ENCODE measurements around the gene YDJC.
"Not testable (repeated sequence)": the region's sequence is repeated elsewhere in the genome, so short reads cannot be mapped to it uniquely, and the experiment has no call there.

Gene YDJC

DNA sequence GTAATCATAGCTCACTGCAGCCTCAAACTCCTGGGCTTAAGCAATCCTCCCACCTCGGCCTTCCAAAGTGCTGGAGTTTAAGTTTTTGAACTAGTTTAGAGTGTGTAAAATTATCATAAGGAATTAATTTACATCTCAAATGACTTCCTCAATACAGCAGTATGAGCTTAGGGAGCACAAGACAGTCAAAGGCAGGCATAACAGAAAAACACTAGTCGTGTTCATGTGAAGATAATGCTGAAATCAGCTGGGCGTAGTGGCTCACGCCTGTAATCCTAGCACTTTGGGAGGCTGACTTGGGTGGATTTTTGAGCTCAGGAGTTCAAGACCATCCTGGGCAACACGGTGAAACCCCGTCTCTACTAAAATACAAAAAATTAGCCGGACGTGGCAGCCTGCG lies 25.8 kb downstream of the YDJC start:
- no peak for FAIRE-seq

DNA sequence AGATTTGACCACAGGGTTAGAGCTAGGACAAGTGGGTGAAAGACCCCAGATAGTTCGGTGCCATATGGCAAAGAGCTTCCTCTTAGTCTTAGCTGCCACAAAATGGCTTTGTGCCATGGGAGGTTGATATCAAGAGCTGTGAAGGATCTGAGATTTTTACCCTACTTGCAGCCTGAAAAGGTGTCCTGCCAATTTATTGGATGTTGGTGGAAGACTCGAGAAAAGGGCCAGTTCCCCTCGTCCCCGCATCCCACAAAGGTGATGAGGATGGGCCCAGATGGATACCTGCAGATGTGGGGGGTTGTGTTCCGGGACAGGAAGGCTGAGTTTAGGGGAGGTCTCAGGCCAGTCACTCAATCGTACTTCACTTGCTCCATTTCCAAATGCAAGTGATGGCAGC lies 27.2 kb downstream of the YDJC start:
- no peak for FAIRE-seq

DNA sequence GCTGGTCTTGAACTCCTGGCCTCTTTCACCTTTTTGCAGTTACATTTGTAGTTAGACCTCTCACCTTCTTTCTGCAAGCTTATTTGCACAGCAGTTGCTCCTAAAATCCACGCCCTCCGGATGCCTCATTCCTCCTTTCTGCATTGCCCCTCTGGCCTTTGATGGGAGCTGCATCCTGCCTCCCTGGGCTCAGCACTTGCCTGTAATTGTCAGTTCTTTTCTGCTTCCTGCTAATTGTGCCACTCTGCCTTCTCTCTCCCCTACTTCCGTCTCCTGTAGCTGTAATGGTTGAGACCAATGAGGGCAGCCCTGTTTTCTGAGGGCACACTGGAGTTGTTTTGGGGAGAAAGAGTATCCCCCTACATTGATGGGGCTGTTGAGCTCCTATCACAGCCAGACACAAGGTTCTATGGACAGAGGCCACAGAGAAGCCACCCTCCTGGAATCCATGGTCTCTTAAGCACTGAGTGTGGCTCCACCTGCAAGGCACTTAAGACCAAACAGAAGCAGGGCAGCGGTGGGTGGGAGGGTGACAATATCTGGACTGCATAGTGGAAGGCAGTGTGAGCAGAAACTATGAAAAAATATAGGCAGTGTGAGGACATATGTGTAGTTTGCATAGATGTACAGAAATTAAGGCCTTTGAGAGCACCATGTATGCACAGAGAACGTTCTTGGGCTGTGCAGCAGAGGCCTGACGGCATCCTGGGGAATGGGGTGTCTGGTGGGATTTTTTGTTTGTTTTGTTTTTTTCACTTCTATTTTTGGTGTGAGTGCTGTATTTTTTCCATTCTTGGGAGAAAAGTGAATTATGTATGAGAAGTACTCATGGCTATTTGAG lies 30.5 kb downstream of the YDJC start:
- FAIRE-seq: no peak

DNA sequence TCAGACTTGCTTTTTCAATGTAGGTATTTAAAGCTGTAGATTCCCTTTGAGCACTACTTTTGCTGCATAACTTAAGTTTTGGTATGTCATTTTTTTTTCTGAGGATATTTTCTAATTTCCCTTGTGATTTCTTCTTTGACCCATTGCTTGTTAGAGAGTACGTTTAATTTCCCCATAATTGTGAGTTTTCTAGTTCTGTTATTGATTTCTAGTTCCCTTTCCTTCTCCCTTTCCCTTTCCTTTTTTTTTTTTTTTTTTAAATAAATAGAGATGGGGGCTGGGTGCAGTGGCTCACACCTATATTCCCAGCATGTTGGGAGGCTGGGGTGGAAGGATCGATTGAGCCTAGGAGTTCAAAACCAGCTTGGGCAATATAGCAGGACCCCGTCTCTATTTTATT lies 31.5 kb downstream of the YDJC start:
- FAIRE-seq: no peak

DNA sequence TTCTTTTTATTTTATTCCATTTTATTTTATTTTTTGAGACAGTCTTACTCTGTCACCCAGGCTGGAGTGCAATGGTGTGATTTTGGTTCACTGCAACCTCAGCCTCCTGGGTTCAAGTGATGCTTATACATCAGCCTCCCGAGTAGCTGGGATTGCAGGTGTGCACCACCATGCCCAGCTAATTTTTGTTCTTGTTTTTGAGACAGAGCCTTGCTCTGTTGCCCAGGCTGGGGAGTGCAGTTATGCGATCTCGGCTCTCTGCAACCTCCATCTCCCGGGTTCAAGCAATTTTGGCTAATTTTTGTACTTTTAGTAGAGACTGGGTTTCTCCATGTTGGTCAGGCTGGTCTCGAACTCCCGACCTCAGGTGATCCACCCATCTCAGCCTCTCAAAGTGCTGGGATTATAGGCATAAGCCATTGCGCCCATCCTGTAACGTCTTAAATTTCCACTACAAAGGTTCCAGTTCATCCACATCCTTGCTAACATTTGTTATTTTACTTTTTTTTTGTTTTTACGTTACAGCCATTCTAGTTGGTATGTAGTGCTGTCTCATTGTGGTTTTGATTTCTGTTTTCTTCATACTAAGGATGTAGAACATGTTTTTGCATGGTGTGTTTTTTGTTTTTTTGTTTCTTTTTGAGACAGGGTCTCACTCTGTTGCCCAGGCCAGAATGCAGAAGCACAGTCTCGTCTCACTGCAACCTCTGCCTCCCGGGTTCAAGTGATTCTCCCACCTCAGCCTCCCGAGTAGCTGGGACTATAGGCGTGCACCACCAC lies 33.3 kb downstream of the YDJC start:
- not testable (repeated sequence) for FAIRE-seq

DNA sequence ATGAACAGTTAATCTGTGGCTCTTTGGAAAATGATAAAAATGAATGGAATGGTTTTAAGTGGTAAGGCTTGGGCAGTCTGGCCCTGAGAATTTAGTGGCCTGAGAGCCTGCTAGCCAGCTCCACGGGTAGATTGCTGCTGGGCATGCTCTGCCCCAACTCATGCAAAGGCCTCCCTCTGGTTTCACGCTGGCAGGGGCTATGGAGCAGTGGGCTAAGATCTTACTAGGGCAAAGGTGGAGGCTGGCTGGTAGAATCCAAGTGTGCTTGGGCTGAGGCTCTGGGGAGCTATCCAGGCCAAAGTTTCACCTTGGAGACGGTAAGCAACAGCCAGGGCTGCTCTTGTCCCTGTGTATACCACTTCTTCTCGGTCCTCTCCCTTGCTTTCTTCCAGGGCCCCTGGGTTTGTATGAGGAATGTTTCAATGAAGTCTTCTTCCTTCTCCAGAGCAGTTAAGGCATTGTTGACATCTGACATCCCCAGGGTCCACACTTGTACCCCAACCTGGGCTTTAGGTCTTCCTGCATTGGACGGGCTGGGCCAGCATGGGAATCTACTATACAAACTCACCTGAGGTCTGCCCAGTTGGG lies 34.9 kb downstream of the YDJC start:
- no peak for FAIRE-seq

DNA sequence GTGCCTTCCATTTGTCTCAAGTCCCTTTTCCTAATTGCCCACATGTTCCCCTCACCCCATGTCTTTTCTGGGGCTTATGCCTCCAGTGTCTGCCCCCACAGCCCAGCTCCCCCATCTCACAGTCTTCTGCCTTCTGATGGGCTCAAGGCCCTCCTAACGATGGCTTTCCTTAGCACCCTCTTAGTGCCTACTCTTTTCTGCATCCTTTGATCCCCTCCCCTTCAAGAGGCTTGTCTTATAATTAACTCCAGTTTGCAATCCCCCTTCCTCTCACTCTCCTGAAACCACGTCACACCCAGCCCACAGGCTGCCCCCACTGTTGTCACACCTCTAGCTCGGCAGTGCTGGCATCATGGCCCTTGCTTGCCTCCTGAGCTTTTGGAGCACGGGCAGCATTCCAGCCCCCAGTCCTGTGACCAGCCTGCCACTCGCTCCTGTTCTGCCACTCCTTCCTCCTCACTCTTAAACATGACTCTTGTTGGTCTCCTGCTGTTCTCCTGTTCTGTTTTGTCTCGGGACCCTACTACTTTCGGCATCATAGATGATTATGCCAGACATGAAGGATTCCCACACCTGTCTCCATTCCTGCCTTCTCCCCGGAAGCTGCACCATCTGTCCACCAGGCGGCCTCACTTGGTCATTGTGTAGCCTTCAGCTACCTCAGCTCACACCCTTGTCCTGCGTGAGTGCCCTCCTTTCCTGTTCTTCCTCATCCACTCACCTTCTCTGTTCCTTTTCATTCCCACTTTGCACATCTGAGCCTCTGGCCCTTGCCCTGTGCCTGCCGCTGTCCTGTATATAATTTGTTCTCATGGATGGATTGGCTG lies 36.2 kb downstream of the YDJC start:
- no peak for FAIRE-seq

DNA sequence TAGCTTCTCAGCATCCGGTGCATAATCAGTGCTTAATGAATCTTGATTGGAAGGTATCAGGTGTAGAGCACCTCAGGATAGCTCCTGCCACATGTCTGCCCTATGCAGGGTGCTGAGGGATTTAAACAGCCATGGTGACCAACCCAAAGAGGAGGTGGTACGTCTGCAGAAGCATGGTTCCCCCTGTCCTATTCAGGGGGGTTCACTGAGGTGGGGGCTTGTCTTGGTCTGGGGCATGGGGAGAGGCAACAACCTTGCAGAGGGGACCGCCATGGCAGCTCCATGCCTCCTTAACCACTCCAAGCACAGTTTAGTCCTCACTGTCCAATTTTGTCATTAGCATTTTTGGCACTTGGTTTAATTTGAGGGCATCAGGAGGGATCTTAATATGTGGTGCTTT lies 37.4 kb downstream of the YDJC start:
- FAIRE-seq: no peak

DNA sequence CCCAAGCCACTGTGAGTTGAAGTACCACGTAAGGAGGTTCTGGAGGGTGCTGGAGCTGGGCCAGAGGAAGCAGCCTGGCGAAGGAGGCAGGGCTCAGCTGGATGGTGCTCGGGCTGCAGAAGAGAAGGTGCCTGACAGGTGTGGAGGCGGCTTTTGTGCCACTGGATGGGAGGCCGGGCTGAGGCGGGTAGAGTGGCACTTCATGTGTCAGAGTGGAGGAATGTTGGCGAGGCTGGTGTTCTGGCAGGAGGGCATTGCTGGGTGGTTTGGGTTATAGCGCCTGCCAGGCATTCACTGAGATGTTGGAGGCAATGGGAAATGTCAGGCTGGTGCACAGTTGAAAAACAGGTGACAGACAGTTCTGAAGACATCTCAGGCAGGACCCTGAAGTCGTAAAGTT lies 38.1 kb downstream of the YDJC start:
- no peak for FAIRE-seq

DNA sequence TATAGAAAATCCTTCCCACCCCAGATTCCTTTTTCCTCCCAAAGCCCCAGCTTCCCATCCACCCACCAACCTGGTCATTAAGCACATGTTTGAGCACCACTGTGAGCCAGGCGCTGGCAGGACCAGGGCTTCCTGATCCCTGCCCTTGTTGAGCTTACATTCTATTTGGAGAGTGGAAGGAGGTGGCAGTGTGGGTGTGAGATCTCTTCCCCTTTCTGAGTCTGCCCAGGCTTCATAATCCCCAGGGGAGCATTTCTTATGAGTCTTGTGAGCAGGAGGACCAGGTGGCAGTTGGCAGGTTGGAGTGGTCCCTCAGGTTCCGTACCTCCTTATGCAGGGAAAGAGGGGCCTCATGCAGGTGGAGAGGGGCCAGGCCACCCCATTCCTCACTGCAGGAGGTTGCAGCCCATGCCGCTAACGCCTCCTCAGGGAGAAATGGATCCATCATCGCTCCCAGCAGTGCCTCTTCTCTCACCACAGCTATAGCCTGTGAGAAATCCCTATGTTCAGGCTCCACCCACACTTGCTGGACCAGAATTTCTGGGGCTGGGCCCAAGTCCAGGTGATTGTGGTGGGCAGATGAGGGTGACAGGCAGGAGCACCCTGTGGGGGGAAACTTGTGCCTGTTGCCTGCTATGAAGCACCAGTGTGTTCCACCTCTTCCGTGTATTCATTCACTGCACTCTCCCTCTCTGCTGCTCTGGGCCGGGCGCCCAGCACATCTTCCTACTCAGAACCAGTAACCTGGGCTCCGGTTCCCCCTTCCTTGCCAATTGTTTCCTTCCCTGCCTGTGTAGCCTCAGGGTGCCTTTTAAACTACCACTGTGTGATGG lies 38.8 kb downstream of the YDJC start:
- no peak for FAIRE-seq

DNA sequence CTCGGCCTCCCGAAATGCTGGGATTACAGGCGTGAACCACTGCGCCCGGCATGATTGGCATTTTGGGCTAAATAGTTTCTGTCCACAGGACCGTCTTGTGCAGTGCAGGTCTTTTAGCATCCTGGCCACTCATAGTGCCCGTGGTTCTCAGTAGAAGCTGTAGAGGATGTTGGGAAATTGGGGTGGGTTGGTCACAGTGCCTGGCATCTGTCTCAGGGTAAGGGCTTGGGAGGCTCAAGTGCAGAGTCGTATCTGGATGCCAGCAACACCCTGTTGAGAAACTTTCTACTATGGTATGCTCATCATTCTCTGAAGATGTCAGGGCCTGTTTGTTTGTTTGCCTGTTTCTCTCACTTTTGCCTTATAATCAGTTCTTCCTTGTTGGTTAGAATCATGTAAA lies 40.4 kb downstream of the YDJC start:
- FAIRE-seq: no peak

DNA sequence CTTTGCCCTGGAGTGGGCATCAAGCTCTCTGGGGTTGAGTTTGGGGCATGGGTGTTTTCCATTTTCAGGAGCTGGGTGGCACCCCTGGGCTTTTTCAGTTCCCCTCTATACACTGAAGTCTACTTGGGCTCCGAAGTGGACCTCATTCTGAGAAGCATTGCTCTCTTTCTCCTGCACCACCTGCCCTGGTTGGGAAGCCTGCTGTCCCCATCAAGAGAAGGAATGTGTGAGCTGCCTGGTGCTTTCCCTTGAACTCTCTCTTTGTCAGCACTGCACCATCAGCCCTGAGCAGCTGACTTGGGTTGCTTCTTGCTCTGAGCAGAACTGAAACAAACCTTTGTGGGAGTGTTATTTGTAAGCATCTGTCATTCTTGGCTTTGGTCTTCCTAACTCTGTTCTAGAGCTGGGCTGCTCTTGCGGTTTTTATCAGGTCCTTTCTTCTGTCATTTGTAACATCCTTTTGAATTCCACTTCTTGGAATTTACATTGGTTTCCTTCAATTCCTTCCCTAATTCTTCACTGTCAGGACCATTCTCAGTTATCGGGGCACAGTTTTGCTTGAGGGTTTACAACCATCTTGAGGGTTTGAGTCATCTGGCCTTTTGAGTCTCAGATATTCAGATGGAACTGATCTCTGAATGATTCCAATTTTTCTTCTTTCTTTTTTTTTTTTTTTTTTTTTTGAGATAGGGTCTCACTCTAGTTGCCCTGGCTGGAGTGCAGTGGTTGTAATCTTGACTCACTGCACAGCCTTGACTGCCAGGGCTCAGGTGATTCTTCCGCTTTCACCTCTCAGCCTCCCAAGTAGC lies 41.8 kb downstream of the YDJC start:
- no peak for FAIRE-seq

DNA sequence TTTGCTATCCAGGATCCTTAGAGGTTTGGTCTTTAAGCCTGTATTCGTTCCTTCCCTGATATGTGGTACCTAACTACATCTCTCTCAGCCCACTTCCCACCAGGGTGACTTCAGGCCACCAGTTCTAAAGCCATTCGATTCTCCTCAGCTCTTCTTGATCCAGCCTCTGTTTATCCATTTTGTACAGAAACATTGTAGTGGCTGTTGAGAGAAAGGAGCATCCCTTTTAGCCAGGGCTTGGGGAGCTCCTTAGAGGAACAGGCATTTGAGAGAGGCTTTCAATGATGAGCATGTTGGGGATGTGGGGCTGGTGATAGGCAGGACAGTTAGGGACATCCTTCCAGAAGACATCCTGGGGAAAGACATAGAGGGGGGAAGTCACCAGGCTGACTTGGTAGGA lies 44.4 kb downstream of the YDJC start:
- FAIRE-seq: no peak

DNA sequence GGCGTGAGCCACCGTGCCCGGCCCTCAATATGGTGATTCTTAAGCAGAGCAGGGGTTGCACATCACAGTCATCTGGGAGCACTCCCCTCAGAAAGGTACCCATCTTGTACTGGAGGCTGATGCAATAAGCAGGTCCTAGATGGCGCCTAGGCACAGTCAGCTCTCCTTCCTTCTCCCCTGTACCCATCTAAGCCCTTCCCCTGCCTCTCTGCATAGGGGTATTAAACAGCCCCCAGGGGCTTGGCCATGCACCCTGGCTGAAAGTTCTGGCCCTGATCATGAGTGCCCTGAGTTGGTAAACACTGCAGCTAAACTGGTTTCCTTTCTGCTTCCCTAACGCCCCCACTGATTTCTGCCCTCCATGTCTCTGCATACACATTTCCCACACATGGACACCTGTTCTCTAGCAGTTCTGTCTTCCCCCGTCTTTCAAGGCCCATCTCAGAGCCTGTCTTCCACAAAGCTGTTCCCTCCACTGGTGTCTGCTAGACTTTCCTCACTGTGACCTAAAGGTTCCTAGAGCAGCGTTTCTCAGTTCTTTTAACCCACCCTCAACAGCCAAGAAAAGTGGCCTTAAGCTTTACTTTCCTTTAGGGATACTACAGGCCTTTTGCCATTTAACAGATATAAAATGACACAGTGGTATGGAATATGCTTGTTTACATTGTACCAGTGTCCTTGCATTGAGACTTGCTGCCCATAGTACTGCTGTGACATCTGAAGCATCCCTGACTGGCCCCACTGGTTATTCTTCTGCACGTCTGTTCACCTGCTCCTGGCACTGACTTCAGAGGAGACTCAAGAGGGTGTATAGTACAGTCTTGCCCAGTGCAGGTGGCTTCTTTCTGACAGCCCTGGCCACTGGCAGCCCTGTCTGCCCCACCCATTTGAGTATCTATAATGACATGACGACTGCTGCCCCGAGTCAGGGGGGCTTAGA lies 46.8 kb downstream of the YDJC start:
- FAIRE-seq: no peak

DNA sequence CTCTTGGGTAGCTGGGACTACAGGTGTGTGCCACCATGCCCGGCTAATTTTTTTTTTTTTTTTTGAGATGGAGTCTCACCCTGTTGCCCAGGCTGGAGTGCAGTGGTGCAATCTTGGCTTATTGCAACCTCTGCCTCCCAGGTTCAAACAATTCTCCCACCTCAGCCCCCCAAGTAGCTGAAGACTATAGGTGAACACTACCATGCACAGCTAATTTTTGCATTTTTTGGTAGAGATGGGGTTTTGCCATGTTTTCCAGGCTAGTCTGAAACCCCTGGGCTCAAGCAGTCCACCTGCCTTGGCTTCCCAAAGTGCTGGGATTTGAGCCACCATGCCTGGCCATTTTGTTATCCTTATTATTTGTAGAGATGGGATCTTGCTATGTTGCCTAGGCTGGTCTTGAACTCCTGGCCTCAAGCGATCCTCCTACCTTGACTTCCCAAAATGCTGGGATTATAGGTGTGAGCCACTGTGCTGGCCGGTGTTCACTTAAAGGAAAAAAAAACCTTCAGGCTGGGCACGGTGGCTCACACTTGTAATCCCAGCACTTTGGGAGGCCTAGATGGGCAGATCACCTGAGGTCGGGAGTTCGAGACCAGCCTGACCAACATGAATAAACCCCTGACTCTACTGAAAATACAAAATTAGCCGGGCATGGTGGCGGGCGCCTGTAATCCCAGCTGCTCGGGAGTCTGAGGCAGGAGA lies 48.7 kb downstream of the YDJC start:
- FAIRE-seq: not testable (repeated sequence)

DNA sequence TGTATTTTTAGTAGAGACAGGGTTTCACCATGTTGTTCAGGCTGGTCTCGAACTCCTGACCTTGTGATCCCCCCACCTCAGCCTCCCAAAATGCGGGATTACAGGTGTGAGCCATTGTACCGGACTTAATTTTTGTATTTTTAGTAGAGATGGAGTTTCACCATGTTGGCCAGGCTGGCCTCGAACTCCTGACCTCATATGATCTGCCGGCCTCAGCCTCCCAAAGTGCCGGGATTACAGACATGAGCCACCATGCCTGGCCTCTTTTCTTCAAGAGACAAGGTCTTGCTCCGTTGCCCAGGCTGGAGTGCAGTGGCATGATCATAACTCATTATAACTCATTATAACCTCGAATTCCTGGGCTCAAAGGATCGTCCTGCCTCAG lies 49.2 kb downstream of the YDJC start:
- FAIRE-seq: not testable (repeated sequence)

DNA sequence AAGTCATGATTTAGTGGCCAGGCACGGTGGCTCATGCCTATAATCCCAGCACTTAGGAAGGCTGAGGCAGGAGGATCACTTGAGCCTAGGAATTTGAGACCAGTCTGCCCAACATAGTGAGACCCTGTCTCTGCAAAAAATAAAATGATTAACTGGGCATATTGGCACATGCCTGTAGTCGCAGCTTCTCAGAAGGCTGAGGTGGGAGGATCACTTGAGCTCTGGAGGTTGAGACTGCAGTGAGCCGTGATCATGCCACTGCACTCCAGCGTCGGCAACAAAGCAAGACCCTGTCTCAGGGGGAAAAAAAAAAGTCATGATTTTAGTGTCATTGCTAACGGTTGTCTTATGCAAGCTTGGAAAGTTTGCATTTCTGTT lies 50.4 kb downstream of the YDJC start:
- FAIRE-seq: no peak
